Testis (tissue), 3 donors: ENCODE data around the gene SHFL. TPM values are rescaled to one million over a fixed set of nuclear protein-coding genes. Genes with fewer than 3 reads are reported as not detected.

Experiments
- DNase-seq: peaks from one replicate; pipeline ENCODE4 v3.0.0-alpha.2; 2019
- H3K27ac ChIP-seq, 2 donors: fragments of 200-600 bp; sonication (generic); one replicate each; pipeline ENCODE4 v1.5.1; 2019
- H3K27me3 ChIP-seq: fragments of 200-600 bp; sonication (generic); one replicate; pipeline ENCODE4 v1.5.1; 2019
- H3K36me3 ChIP-seq: fragments of 200-600 bp; sonication (generic); one replicate; pipeline ENCODE4 v1.5.1; 2017; ENCODE audit warnings: low read depth; ENCODE audit errors: missing control alignments
- H3K4me1 ChIP-seq: fragments of 200-600 bp; sonication (generic); one replicate; pipeline ENCODE4 v1.5.1; 2019
- H3K4me3 ChIP-seq, 2 donors: fragments of 200-600 bp; sonication (generic); one replicate each; pipeline ENCODE4 v1.5.1; 2017 to 2019
- H3K9me3 ChIP-seq: fragments of 200-600 bp; sonication (generic); one replicate; pipeline ENCODE4 v1.5.1; 2017
- CTCF ChIP-seq, 3 experiments: fragments of 450-650 bp in 2 of 3; fragments of 200-600 bp in 1 of 3; sonication (generic) in 1 of 3; IDR thresholded peaks; one replicate each; pipeline ENCODE4 v1.5.1; 2016 to 2019; ENCODE audit warnings: antibody characterized with exemption in 3 of 3, mild to moderate bottlenecking in 2 of 3, moderate library complexity in 1 of 3
- POLR2A ChIP-seq: fragments of 450-650 bp; IDR thresholded peaks from one replicate; pipeline ENCODE4 v1.6.1; 2017; ENCODE audit warnings: antibody characterized with exemption, mild to moderate bottlenecking, moderate library complexity
- WGBS, 2 donors: methylation state at CpG; one replicate each; pipeline ENCODE4 v1.1.5; 2018; 5-methylcytosine and 5-hydroxymethylcytosine counted together
- intact Hi-C: fragments of 100-400 bp; cut with DNase I; formaldehyde crosslinking; loops from one replicate; pipeline ENCODE4 v1.15.1; 2023; ENCODE audit warnings: low total_unique reads
- polyA plus RNA-seq: library from polyadenylated mRNA; stranded (reverse); fragments of 350-450 nt; fragmentation: Illumina TruSeq; extraction: RNeasy Lipid Tissue Mini Kit (QIAGEN cat#74804); gene quantifications from one replicate; pipeline ENCODE4 v1.2.3, GENCODE V29; 2014; ENCODE audit warnings: low read depth, low replicate concordance; ENCODE audit not compliant: insufficient read depth
- total RNA-seq, 2 donors: library from RNA; depleted of rRNA; stranded (reverse); fragments of >200 nt; gene quantifications; one replicate each; pipeline ENCODE4 v1.2.3, GENCODE V29; 2016

SHFL gene
- total and polyA plus RNA-seq, 3 donors from 2014 or later, result 18.7 to 25.8 (median 20.4) TPM

GRCh38 chr19:10043286-10043927, 42.7 kb upstream of the SHFL start:
- no peak for TF ChIP-seq CTCF (IDR thresholded peaks at IDR 0.05)
- TF ChIP-seq POLR2A, result no peak

GRCh38 chr19:10044390-10044789, 41.7 kb upstream of the SHFL start:
- no peak overlapping the region for H3K27ac ChIP-seq
- H3K27me3 ChIP-seq, result no peaks in the 10 kb centered on the region
- no peaks in the 10 kb centered on the region for H3K9me3 ChIP-seq
- intact Hi-C loops, result no loop called here
- TF ChIP-seq POLR2A, result no peak
- no peak for TF ChIP-seq CTCF (IDR thresholded peaks at IDR 0.05)
- H3K36me3 ChIP-seq, result no peaks in the 10 kb centered on the region
- no peak overlapping the region for H3K4me3 ChIP-seq
- 75 to 77% methylated on average over 1 of the region's 1 CpG for WGBS, 2 donors
- no peak for DNase-seq
- no peaks in the 10 kb centered on the region for H3K4me1 ChIP-seq

More at GRCh38 chr19:10043286-10043927, 42.7 kb upstream of the SHFL start:
- Histone ChIP-seq H3K4me1 (no peaks in the 10 kb centered on the region), H3K27me3 (no peaks in the 10 kb centered on the region), H3K36me3 (no peaks in the 10 kb centered on the region), H3K4me3 (no peak overlapping the region), H3K9me3 (no peaks in the 10 kb centered on the region), H3K27ac (no peak overlapping the region)
- 50 to 57% methylated on average over 4 of the region's 4 CpGs for WGBS, 2 donors
- no peak for DNase-seq
- intact Hi-C loops, result no loop called here

- H3K4me3 ChIP-seq, result no peak overlapping the region
- no peaks in the 10 kb centered on the region for H3K4me1 ChIP-seq
- DNase-seq, result no peak
- H3K27me3 ChIP-seq, result no peaks in the 10 kb centered on the region
- no peak overlapping the region for H3K27ac ChIP-seq
- intact Hi-C loops, result no loop called here
- no peaks in the 10 kb centered on the region for H3K9me3 ChIP-seq
- no peak for TF ChIP-seq POLR2A
- no peak for TF ChIP-seq CTCF (IDR thresholded peaks at IDR 0.05)
- no peaks in the 10 kb centered on the region for H3K36me3 ChIP-seq
- 50 to 75% methylated on average over 1 of the region's 1 CpG for WGBS, 2 donors
Measured at GRCh38 chr19:10045371-10045770, 40.7 kb upstream of the SHFL start.

GRCh38 chr19:10049626-10050025, 36.5 kb upstream of the SHFL start:
- no peak for DNase-seq
- 49 to 67% methylated on average over 2 of the region's 2 CpGs for WGBS, 2 donors
- Histone ChIP-seq H3K4me3 (no peak overlapping the region), H3K4me1 (no peaks in the 10 kb centered on the region), H3K27me3 (no peaks in the 10 kb centered on the region), H3K36me3 (no peaks in the 10 kb centered on the region), H3K27ac (no peak overlapping the region), H3K9me3 (no peaks in the 10 kb centered on the region)
- intact Hi-C loops, result no loop called here
- TF ChIP-seq CTCF (IDR thresholded peaks at IDR 0.05), result no peak
- TF ChIP-seq POLR2A, result no peak
